PC-3 (cell line): ENCODE data around the gene SP3. TPM values are rescaled to one million over a fixed set of nuclear protein-coding genes. Genes with fewer than 3 reads are reported as not detected.

Experiments
- ATAC-seq: fragments of 200-7000 bp; cut with Tn5 transposase; 2 replicates; pipeline ENCODE4 v1.9.1; 2020; ENCODE audit warnings: mild to moderate bottlenecking, moderate library complexity
- BruUV-seq: library from RNA; stranded (reverse); fragments of 400-500 nt; replicated peaks from 2 replicates; lab custom pipeline; 2021; lab: Mats Ljungman, UMichigan
- CTCF ChIA-PET: fragments of 300-600 bp; sonication (Branson Sonifier 250); formaldehyde crosslinking; loops from one replicate; lab custom pipeline; 2022; ENCODE audit warnings: antibody characterized with exemption; lab: Charles Lee
- POLR2A ChIA-PET: fragments of 300-600 bp; sonication (Branson Sonifier 250); formaldehyde crosslinking; loops from one replicate; lab custom pipeline; 2022; ENCODE audit warnings: antibody characterized with exemption; ENCODE audit not compliant: unreplicated experiment; lab: Charles Lee
- DNase-seq: peaks from one replicate; pipeline ENCODE4 v3.0.0-alpha.2; 2015
- H2AFZ ChIP-seq: fragments of 300-600 bp; sonication (generic); 2 replicates; pipeline ENCODE4 v1.6.0; 2016; ENCODE audit warnings: antibody characterized with exemption, low read length
- H3F3A ChIP-seq: fragments of 300-600 bp; sonication (generic); one replicate; pipeline ENCODE4 v1.6.0; 2017; ENCODE audit warnings: antibody characterized with exemption, low read length, control low read depth, mild to moderate bottlenecking; ENCODE audit not compliant: unreplicated experiment
- H3K27ac ChIP-seq: fragments of 300-600 bp; sonication (generic); 2 replicates; pipeline ENCODE4 v1.5.1; 2016; ENCODE audit warnings: mild to moderate bottlenecking, low read length
- H3K27me3 ChIP-seq: fragments of 300-600 bp; sonication (generic); 2 replicates; pipeline ENCODE4 v1.6.1; 2016; ENCODE audit warnings: low read length, mixed read lengths
- H3K36me3 ChIP-seq: fragments of 300-600 bp; sonication (generic); 2 replicates; pipeline ENCODE4 v1.6.1; 2016; ENCODE audit warnings: low read depth, mixed run types, low read length, mixed read lengths
- H3K4me1 ChIP-seq: fragments of 300-600 bp; sonication (generic); 2 replicates; pipeline ENCODE4 v1.5.1; 2016; ENCODE audit warnings: low read length; ENCODE audit not compliant: insufficient read depth
- H3K4me2 ChIP-seq: fragments of 300-600 bp; sonication (generic); 2 replicates; pipeline ENCODE4 v1.6.0; 2016; ENCODE audit warnings: low read length
- H3K4me3 ChIP-seq: fragments of 300-600 bp; sonication (generic); 2 replicates; pipeline ENCODE4 v1.5.1; 2016; ENCODE audit warnings: mild to moderate bottlenecking, low read length, mixed read lengths
- H3K79me2 ChIP-seq: fragments of 300-600 bp; sonication (generic); 2 replicates; pipeline ENCODE4 v1.6.1; 2017; ENCODE audit warnings: low read length, mixed read lengths
- H3K9ac ChIP-seq: fragments of 300-600 bp; sonication (generic); 2 replicates; pipeline ENCODE4 v1.6.0; 2016; ENCODE audit warnings: mild to moderate bottlenecking, low read length
- H3K9me2 ChIP-seq: fragments of 300-600 bp; sonication (generic); replicated peaks from 2 replicates; pipeline ENCODE4 v1.6.1; 2016; ENCODE audit warnings: mixed run types, low read length, mixed read lengths
- H3K9me3 ChIP-seq: fragments of 300-600 bp; sonication (generic); 2 replicates; pipeline ENCODE4 v1.6.1; 2016; ENCODE audit warnings: low read length, mixed read lengths
- H4K20me1 ChIP-seq: fragments of 300-600 bp; sonication (generic); 2 replicates; pipeline ENCODE4 v1.6.1; 2016; ENCODE audit warnings: low read length, mixed read lengths
- EZH2 ChIP-seq: fragments of 300-600 bp; sonication (generic); IDR thresholded peaks from one replicate; pipeline ENCODE4 v1.6.1; 2017; ENCODE audit warnings: antibody characterized with exemption, mild to moderate bottlenecking, low read length; ENCODE audit not compliant: unreplicated experiment
- EZH2phosphoT487 ChIP-seq: fragments of 300-600 bp; sonication (generic); IDR thresholded peaks from 2 replicates; pipeline ENCODE4 v1.6.1; 2018; ENCODE audit warnings: mild to moderate bottlenecking, antibody characterized with exemption, low read length, borderline replicate concordance
- intact Hi-C: fragments of 100-400 bp; cut with micrococcal nuclease; formaldehyde crosslinking; loops from 2 replicates; pipeline ENCODE4 v1.9.0; 2023
- total RNA-seq: library from RNA; depleted of rRNA; stranded (reverse); fragments of >200 nt; gene quantifications from 2 replicates; pipeline ENCODE4 v1.2.3, GENCODE V29; 2014
- TF ChIP-seq, protein P1 (sequence below): fragments of 300-600 bp; sonication (generic); conservative IDR thresholded peaks from 2 replicates; pipeline ENCODE4 v1.5.1; 2017; ENCODE audit warnings: antibody characterized with exemption, low read depth, mild to moderate bottlenecking, low read length

Gene SP3
- total RNA-seq, 1 experiment from 2014 or later: 117 TPM

DNA sequence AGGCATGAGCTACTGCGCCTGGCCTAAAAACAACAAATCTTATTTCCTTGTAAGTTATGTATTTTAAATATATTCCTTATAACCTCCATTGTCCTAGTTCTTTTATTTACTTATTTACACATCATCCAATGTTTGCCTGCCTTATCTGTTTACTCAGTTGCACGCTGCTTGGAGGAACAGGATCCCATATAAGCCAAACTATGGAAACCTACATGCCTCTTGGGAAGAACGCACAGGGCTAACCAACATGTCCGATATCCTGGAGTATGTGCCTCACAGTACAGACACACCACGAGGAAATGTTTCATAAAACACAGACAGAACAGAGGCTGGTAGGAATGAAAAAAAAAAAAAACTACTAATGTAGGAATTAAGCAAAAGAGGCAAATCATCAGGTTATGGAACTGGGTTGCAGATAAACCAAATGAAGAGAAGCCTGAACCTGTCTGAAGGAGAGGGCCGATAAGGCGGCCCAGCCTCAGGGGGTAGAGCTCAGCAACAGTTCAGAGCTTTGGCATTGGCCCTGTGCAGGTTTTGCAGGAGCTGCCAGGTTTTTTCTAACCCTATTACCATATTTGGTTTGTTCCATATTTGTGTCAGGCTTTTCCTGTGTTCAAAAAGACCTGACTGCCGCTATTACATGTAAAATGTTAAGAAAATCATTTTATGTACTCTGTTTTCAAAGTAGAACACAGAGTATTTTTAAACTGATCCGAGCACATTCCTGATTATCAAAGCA, 19.9 kb upstream of the SP3 start:
- no peak for DNase-seq
- peak; percentile 29 for ATAC-seq
- POLR2A ChIA-PET: no interaction called here

GRCh38 chr2:173983391-173983871, 18.3 kb upstream of the SP3 start:
- Histone ChIP-seq H2AFZ (no peak overlapping the region), H3K27ac (no peak overlapping the region), H4K20me1 (no peaks in the 10 kb centered on the region), H3K9ac (no peak overlapping the region), H3K9me3 (no peaks in the 10 kb centered on the region), H3K4me2 (no peak overlapping the region), H3K9me2 (no peaks in the 10 kb centered on the region), H3K36me3 (no peaks in the 10 kb centered on the region), H3K27me3 (no peaks in the 10 kb centered on the region), H3K4me3 (no peak overlapping the region), H3K79me2 (no peaks in the 10 kb centered on the region), H3K4me1 (peaks cover 13% of the 10 kb centered on the region), H3F3A (no peaks in the 10 kb centered on the region)
- intact Hi-C loops: no loop called here
- no peak for TF ChIP-seq EZH2phosphoT487
- TF ChIP-seq, protein P1, sequence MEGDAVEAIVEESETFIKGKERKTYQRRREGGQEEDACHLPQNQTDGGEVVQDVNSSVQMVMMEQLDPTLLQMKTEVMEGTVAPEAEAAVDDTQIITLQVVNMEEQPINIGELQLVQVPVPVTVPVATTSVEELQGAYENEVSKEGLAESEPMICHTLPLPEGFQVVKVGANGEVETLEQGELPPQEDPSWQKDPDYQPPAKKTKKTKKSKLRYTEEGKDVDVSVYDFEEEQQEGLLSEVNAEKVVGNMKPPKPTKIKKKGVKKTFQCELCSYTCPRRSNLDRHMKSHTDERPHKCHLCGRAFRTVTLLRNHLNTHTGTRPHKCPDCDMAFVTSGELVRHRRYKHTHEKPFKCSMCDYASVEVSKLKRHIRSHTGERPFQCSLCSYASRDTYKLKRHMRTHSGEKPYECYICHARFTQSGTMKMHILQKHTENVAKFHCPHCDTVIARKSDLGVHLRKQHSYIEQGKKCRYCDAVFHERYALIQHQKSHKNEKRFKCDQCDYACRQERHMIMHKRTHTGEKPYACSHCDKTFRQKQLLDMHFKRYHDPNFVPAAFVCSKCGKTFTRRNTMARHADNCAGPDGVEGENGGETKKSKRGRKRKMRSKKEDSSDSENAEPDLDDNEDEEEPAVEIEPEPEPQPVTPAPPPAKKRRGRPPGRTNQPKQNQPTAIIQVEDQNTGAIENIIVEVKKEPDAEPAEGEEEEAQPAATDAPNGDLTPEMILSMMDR: no peak
- no peak for TF ChIP-seq EZH2
- no peak for DNase-seq
- POLR2A ChIA-PET: no interaction called here
- CTCF ChIA-PET: no interaction called here
- no TSS peak for BruUV-seq
- ATAC-seq: no peak

More for the DNA sequence above, 19.9 kb upstream of the SP3 start:
- Histone ChIP-seq H3K9me2 (no peaks in the 10 kb centered on the region), H3K36me3 (no peaks in the 10 kb centered on the region), H3F3A (no peaks in the 10 kb centered on the region), H2AFZ (no peak overlapping the region; the same call in 1 of the 2 replicates), H3K79me2 (no peaks in the 10 kb centered on the region), H4K20me1 (no peaks in the 10 kb centered on the region), H3K4me2 (no peak overlapping the region), H3K27ac (no peak overlapping the region), H3K27me3 (no peaks in the 10 kb centered on the region), H3K9me3 (no peaks in the 10 kb centered on the region), H3K9ac (no peak overlapping the region), H3K4me1 (peaks cover 9% of the 10 kb centered on the region; the same call in 1 of the 2 replicates), H3K4me3 (no peak overlapping the region)
- CTCF ChIA-PET: no interaction called here
- no TSS peak for BruUV-seq
- intact Hi-C loops: no loop called here
- TF ChIP-seq, protein P1: no peak
- no peak for TF ChIP-seq EZH2
- no peak for TF ChIP-seq EZH2phosphoT487

DNA sequence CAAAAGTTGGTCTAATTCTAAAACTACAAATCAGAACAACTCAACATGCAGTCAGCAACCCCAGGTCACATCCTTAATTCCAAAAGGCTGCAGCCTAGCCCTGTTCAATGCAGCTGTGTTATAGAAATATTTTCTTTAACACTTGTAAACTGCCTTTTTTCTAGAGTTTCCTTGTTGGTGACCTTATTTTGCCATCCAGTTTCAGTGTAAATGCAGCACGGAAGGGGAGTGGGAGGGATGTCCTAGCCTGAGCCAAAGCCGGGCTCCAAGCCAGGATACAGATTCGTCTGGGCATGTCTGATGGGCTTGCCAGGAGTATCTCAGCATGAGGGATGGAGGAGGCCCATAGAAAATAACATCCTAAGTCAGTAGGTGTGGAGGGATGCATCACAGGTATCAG, 17.7 kb upstream of the SP3 start:
- ChIA-PET POLR2A (no interaction called here), CTCF (no interaction called here)
- Histone ChIP-seq H3K4me2 (no peak overlapping the region), H3K27me3 (no peaks in the 10 kb centered on the region), H2AFZ (no peak overlapping the region), H3F3A (no peaks in the 10 kb centered on the region), H3K9ac (no peak overlapping the region), H3K4me3 (no peak overlapping the region), H3K27ac (no peak overlapping the region), H3K4me1 (peaks cover 16% of the 10 kb centered on the region), H3K36me3 (no peaks in the 10 kb centered on the region), H4K20me1 (no peaks in the 10 kb centered on the region), H3K9me3 (no peaks in the 10 kb centered on the region), H3K79me2 (no peaks in the 10 kb centered on the region), H3K9me2 (no peaks in the 10 kb centered on the region)
- no peak for ATAC-seq
- no peak for TF ChIP-seq EZH2phosphoT487
- TF ChIP-seq EZH2: no peak
- TF ChIP-seq, protein P1: no peak
- no TSS peak for BruUV-seq
- intact Hi-C loops: no loop called here
- DNase-seq: no peak
